GM12874 (cell line): ENCODE measurements around the gene GSTT4.

Source experiments
- CTCF ChIP-seq: IDR thresholded peaks from 2 replicates; pipeline ENCODE4 v1.5.1; 2011; ENCODE audit warnings: low read depth, mild to moderate bottlenecking, control low read depth, low read length, moderate library complexity; ENCODE audit not compliant: insufficient read depth

GSTT4 gene

GRCh38 chr22:24024354-24024753, 19.1 kb upstream of the GSTT4 start:
- TF ChIP-seq CTCF = no peak

GRCh38 chr22:24023204-24023789, 18.0 kb upstream of the GSTT4 start:
- no peak for TF ChIP-seq CTCF

GRCh38 chr22:24021304-24021703, 16.1 kb upstream of the GSTT4 start:
- no peak for TF ChIP-seq CTCF

- TF ChIP-seq CTCF = no peak
Measured at GRCh38 chr22:24016156-24016555, 10.9 kb upstream of the GSTT4 start.

GRCh38 chr22:24011735-24012068, 6.4 kb upstream of the GSTT4 start:
- no peak for TF ChIP-seq CTCF

- TF ChIP-seq CTCF = no peak
Measured at GRCh38 chr22:24010018-24010391, 4.8 kb upstream of the GSTT4 start.

GRCh38 chr22:24009227-24010017, 4.2 kb upstream of the GSTT4 start:
- no peak for TF ChIP-seq CTCF
